KMS-11 (cell line): ENCODE results near the gene KLHL5.

Experiments
- H2AFZ ChIP-seq: fragments of 200-600 bp; sonication (generic); 2 replicates; pipeline ENCODE4 v1.6.1; 2016; ENCODE audit warnings: antibody characterized with exemption, mixed run types, low read depth
- H3K27ac ChIP-seq: fragments of 200-600 bp; sonication (generic); 2 replicates; pipeline ENCODE4 v1.6.1; 2016; ENCODE audit warnings: mild to moderate bottlenecking, mixed run types
- H3K27me3 ChIP-seq: fragments of 200-600 bp; sonication (generic); 2 replicates; pipeline ENCODE4 v1.6.1; 2017; ENCODE audit warnings: mild to moderate bottlenecking, low read depth, mixed run types, moderate library complexity; ENCODE audit not compliant: insufficient read depth
- H3K36me3 ChIP-seq: fragments of 200-600 bp; sonication (generic); 2 replicates; pipeline ENCODE4 v1.6.1; 2017; ENCODE audit warnings: mild to moderate bottlenecking, mixed run types; ENCODE audit not compliant: insufficient read depth
- H3K4me1 ChIP-seq: fragments of 200-600 bp; sonication (generic); 2 replicates; pipeline ENCODE4 v1.6.1; 2016; ENCODE audit warnings: mild to moderate bottlenecking, low read depth, mixed run types; ENCODE audit not compliant: poor library complexity, severe bottlenecking
- H3K4me2 ChIP-seq: fragments of 200-600 bp; sonication (generic); 2 replicates; pipeline ENCODE4 v1.7.0; 2016; ENCODE audit warnings: mild to moderate bottlenecking, mixed run types
- H3K4me3 ChIP-seq: fragments of 200-600 bp; sonication (generic); IDR thresholded peaks from 2 replicates; pipeline ENCODE4 v1.6.1; 2017; ENCODE audit warnings: low read depth, low read length, mixed read lengths; ENCODE audit not compliant: insufficient read depth
- H3K79me2 ChIP-seq: fragments of 200-600 bp; sonication (generic); 2 replicates; pipeline ENCODE4 v1.6.1; 2016; ENCODE audit warnings: low read depth, mixed run types; ENCODE audit not compliant: insufficient read depth
- H3K9ac ChIP-seq: fragments of 200-600 bp; sonication (generic); 2 replicates; pipeline ENCODE4 v1.6.1; 2016; ENCODE audit warnings: mild to moderate bottlenecking, mixed run types
- H4K20me1 ChIP-seq: fragments of 200-600 bp; sonication (generic); 2 replicates; pipeline ENCODE4 v1.6.1; 2016; ENCODE audit warnings: mild to moderate bottlenecking, mixed run types; ENCODE audit not compliant: insufficient read depth
- CTCF ChIP-seq: fragments of 200-600 bp; sonication (generic); conservative IDR thresholded peaks from 2 replicates; pipeline ENCODE4 v1.6.1; 2017; ENCODE audit warnings: low read depth, mild to moderate bottlenecking, antibody characterized with exemption, low read length, moderate library complexity, mixed read lengths

The KLHL5 gene

GRCh38 chr4:39044364-39044955, 17.6 kb upstream of the KLHL5 start:
- Histone ChIP-seq H3K4me3 (no peak overlapping the region), H3K79me2 (no peaks in the 10 kb centered on the region), H3K36me3 (no peaks in the 10 kb centered on the region), H3K9ac (peak overlapping the region; percentile 44; the same call in 1 of the 2 replicates), H3K27me3 (no peaks in the 10 kb centered on the region), H3K4me2 (peak overlapping the region; percentile 59), H3K4me1 (peaks cover 25% of the 10 kb centered on the region), H4K20me1 (no peaks in the 10 kb centered on the region), H2AFZ (peak overlapping the region; percentile 55), H3K27ac (peak overlapping the region; percentile 46)
- no peak for TF ChIP-seq CTCF

- H3K27ac ChIP-seq, result peak overlapping the region; percentile 46; the same call in 1 of the 2 replicates
- H3K4me3 ChIP-seq, result no peak overlapping the region
- peak overlapping the region; percentile 26; the same call in 1 of the 2 replicates for H2AFZ ChIP-seq
- H3K79me2 ChIP-seq, result no peaks in the 10 kb centered on the region
- H3K4me2 ChIP-seq, result peak overlapping the region; percentile 51
- H4K20me1 ChIP-seq, result no peaks in the 10 kb centered on the region
- H3K36me3 ChIP-seq, result no peaks in the 10 kb centered on the region
- H3K27me3 ChIP-seq, result no peaks in the 10 kb centered on the region
- no peak for TF ChIP-seq CTCF
- H3K4me1 ChIP-seq, result peaks cover 25% of the 10 kb centered on the region
- H3K9ac ChIP-seq, result peak overlapping the region; percentile 44; the same call in 1 of the 2 replicates
These were observed 16.8 kb upstream of the KLHL5 start for GRCh38 chr4:39044956-39045826.

- H3K4me2 ChIP-seq, result no peak overlapping the region
- no peak overlapping the region for H3K27ac ChIP-seq
- no peak overlapping the region for H3K9ac ChIP-seq
- H4K20me1 ChIP-seq, result no peaks in the 10 kb centered on the region
- H3K4me1 ChIP-seq, result peaks cover 25% of the 10 kb centered on the region
- H2AFZ ChIP-seq, result no peak overlapping the region
- H3K79me2 ChIP-seq, result no peaks in the 10 kb centered on the region
- H3K27me3 ChIP-seq, result no peaks in the 10 kb centered on the region
- TF ChIP-seq CTCF, result no peak
- H3K36me3 ChIP-seq, result no peaks in the 10 kb centered on the region
- no peak overlapping the region for H3K4me3 ChIP-seq
These were observed 16.2 kb upstream of the KLHL5 start for GRCh38 chr4:39045827-39046221.

GRCh38 chr4:39046249-39046648, 15.8 kb upstream of the KLHL5 start:
- Histone ChIP-seq H3K4me2 (no peak overlapping the region), H3K27me3 (no peaks in the 10 kb centered on the region), H3K4me3 (no peak overlapping the region), H3K36me3 (no peaks in the 10 kb centered on the region), H3K4me1 (peaks cover 25% of the 10 kb centered on the region), H3K79me2 (no peaks in the 10 kb centered on the region), H2AFZ (no peak overlapping the region), H3K9ac (no peak overlapping the region), H4K20me1 (no peaks in the 10 kb centered on the region), H3K27ac (no peak overlapping the region)
- TF ChIP-seq CTCF, result no peak
